Activated T-helper 17 cell treated with anti-CD3 and anti-CD28 coated beads, Interleukin-2, amount 50 U/mL, for 72 hours (primary cell): Measurements from ENCODE around the gene HK2. TPM values are rescaled to one million over a fixed set of nuclear protein-coding genes. Genes with fewer than 3 reads are reported as not detected.
A peak's percentile ranks its signal among the peaks of the same experiment; 100 is the strongest.

Experiments
- ATAC-seq: fragments of 150-1000 bp; cut with Tn5 transposase; replicated peaks from 2 replicates; pipeline ENCODE4 v1.10.0; 2021; ENCODE audit warnings: mild to moderate bottlenecking, moderate library complexity
- H3K27ac Mint-ChIP-seq: one replicate; pipeline ENCODE4 v1.8.0; 2022; ENCODE audit warnings: mixed read lengths
- H3K27me3 Mint-ChIP-seq: one replicate; pipeline ENCODE4 v1.8.0; 2022; ENCODE audit warnings: mixed read lengths
- H3K36me3 Mint-ChIP-seq: one replicate; pipeline ENCODE4 v1.8.0; 2022; ENCODE audit warnings: low read depth, mild to moderate bottlenecking, mixed read lengths
- H3K4me1 Mint-ChIP-seq: one replicate; pipeline ENCODE4 v1.8.0; 2022; ENCODE audit warnings: mixed read lengths
- H3K4me3 Mint-ChIP-seq: one replicate; pipeline ENCODE4 v1.8.0; 2022; ENCODE audit warnings: mild to moderate bottlenecking, mixed read lengths
- H3K9me3 Mint-ChIP-seq: one replicate; pipeline ENCODE4 v1.8.0; 2022; ENCODE audit warnings: mixed read lengths
- total RNA-seq, 2 donors: library from RNA; stranded (reverse); gene quantifications; one replicate each; pipeline ENCODE4 v1.2.3, GENCODE V29; 2022

Gene HK2
- total RNA-seq, 2 donors from 2014 or later = 71.6 to 73.8 TPM

GRCh38 chr2:74858281-74858680, 24.4 kb downstream of the HK2 start:
- Mint-ChIP-seq H3K27me3 (no peaks in the 10 kb centered on the region), H3K4me3 (no peak overlapping the region), H3K9me3 (no peaks in the 10 kb centered on the region), H3K36me3 (peaks cover 85% of the 10 kb centered on the region), H3K27ac (no peak overlapping the region), H3K4me1 (peaks cover 10% of the 10 kb centered on the region)
- no peak for ATAC-seq

GRCh38 chr2:74860079-74860478, 26.2 kb downstream of the HK2 start:
- H3K27ac Mint-ChIP-seq = no peak overlapping the region

GRCh38 chr2:74860521-74860920, 26.6 kb downstream of the HK2 start:
- H3K9me3 Mint-ChIP-seq = no peaks in the 10 kb centered on the region
- H3K27ac Mint-ChIP-seq = no peak overlapping the region
- peaks cover 8% of the 10 kb centered on the region for H3K4me1 Mint-ChIP-seq
- no peak for ATAC-seq
- peaks cover 68% of the 10 kb centered on the region for H3K36me3 Mint-ChIP-seq
- no peak overlapping the region for H3K4me3 Mint-ChIP-seq
- H3K27me3 Mint-ChIP-seq = no peaks in the 10 kb centered on the region

More at GRCh38 chr2:74860079-74860478, 26.2 kb downstream of the HK2 start:
- no peaks in the 10 kb centered on the region for H3K27me3 Mint-ChIP-seq
- peaks cover 72% of the 10 kb centered on the region for H3K36me3 Mint-ChIP-seq
- no peak for ATAC-seq
- no peaks in the 10 kb centered on the region for H3K9me3 Mint-ChIP-seq
- peaks cover 10% of the 10 kb centered on the region for H3K4me1 Mint-ChIP-seq
- H3K4me3 Mint-ChIP-seq = no peak overlapping the region

GRCh38 chr2:74861531-74861930, 27.6 kb downstream of the HK2 start:
- peaks cover 6% of the 10 kb centered on the region for H3K4me1 Mint-ChIP-seq
- H3K36me3 Mint-ChIP-seq = peaks cover 61% of the 10 kb centered on the region
- no peak overlapping the region for H3K4me3 Mint-ChIP-seq

GRCh38 chr2:74862020-74862964, 28.4 kb downstream of the HK2 start:
- Mint-ChIP-seq H3K36me3 (peaks cover 61% of the 10 kb centered on the region), H3K4me1 (peaks cover 6% of the 10 kb centered on the region), H3K27ac (no peak overlapping the region), H3K9me3 (no peaks in the 10 kb centered on the region), H3K4me3 (no peak overlapping the region), H3K27me3 (no peaks in the 10 kb centered on the region)
- ATAC-seq = no peak

More at GRCh38 chr2:74861531-74861930, 27.6 kb downstream of the HK2 start:
- Mint-ChIP-seq H3K27ac (no peak overlapping the region), H3K27me3 (no peaks in the 10 kb centered on the region), H3K9me3 (no peaks in the 10 kb centered on the region)
- no peak for ATAC-seq

GRCh38 chr2:74863802-74864248, 29.9 kb downstream of the HK2 start:
- Mint-ChIP-seq H3K9me3 (no peaks in the 10 kb centered on the region), H3K4me1 (peaks cover 6% of the 10 kb centered on the region), H3K36me3 (peaks cover 61% of the 10 kb centered on the region), H3K4me3 (no peak overlapping the region), H3K27ac (no peak overlapping the region), H3K27me3 (no peaks in the 10 kb centered on the region)
- ATAC-seq = no peak

GRCh38 chr2:74864728-74865722, 31.1 kb downstream of the HK2 start:
- no peak overlapping the region for H3K27ac Mint-ChIP-seq
- H3K4me3 Mint-ChIP-seq = no peak overlapping the region
- peaks cover 61% of the 10 kb centered on the region for H3K36me3 Mint-ChIP-seq
- H3K4me1 Mint-ChIP-seq = peaks cover 6% of the 10 kb centered on the region
- H3K27me3 Mint-ChIP-seq = no peaks in the 10 kb centered on the region
- no peaks in the 10 kb centered on the region for H3K9me3 Mint-ChIP-seq
- ATAC-seq = no peak

GRCh38 chr2:74865770-74866674, 32.1 kb downstream of the HK2 start:
- no peak overlapping the region for H3K4me3 Mint-ChIP-seq
- H3K9me3 Mint-ChIP-seq = no peaks in the 10 kb centered on the region
- peaks cover 63% of the 10 kb centered on the region for H3K36me3 Mint-ChIP-seq
- peaks cover 6% of the 10 kb centered on the region for H3K4me1 Mint-ChIP-seq
- no peak overlapping the region for H3K27ac Mint-ChIP-seq
- no peak for ATAC-seq
- H3K27me3 Mint-ChIP-seq = no peaks in the 10 kb centered on the region

- Mint-ChIP-seq H3K27me3 (no peaks in the 10 kb centered on the region), H3K36me3 (peaks cover 73% of the 10 kb centered on the region), H3K9me3 (no peaks in the 10 kb centered on the region), H3K27ac (peak overlapping the region; percentile 23), H3K4me1 (no peaks in the 10 kb centered on the region), H3K4me3 (no peak overlapping the region)
- ATAC-seq = no peak
Observed at GRCh38 chr2:74867841-74868658, 34.1 kb downstream of the HK2 start.

GRCh38 chr2:74869517-74869916, 35.6 kb downstream of the HK2 start:
- Mint-ChIP-seq H3K36me3 (peaks cover 88% of the 10 kb centered on the region), H3K4me1 (no peaks in the 10 kb centered on the region)
- ATAC-seq = no peak

GRCh38 chr2:74870951-74871350, 37.0 kb downstream of the HK2 start:
- Mint-ChIP-seq H3K27ac (peak overlapping the region; percentile 25), H3K36me3 (peaks cover 97% of the 10 kb centered on the region), H3K27me3 (no peaks in the 10 kb centered on the region), H3K9me3 (no peaks in the 10 kb centered on the region), H3K4me3 (no peak overlapping the region), H3K4me1 (no peaks in the 10 kb centered on the region)
- no peak for ATAC-seq

More at GRCh38 chr2:74869517-74869916, 35.6 kb downstream of the HK2 start:
- H3K9me3 Mint-ChIP-seq = no peaks in the 10 kb centered on the region
- H3K27me3 Mint-ChIP-seq = no peaks in the 10 kb centered on the region
- no peak overlapping the region for H3K27ac Mint-ChIP-seq
- no peak overlapping the region for H3K4me3 Mint-ChIP-seq

GRCh38 chr2:74871414-74871813, 37.5 kb downstream of the HK2 start:
- no peaks in the 10 kb centered on the region for H3K9me3 Mint-ChIP-seq
- H3K27ac Mint-ChIP-seq = no peak overlapping the region
- ATAC-seq = no peak
- H3K36me3 Mint-ChIP-seq = peaks cover 100% of the 10 kb centered on the region
- no peaks in the 10 kb centered on the region for H3K4me1 Mint-ChIP-seq
- H3K4me3 Mint-ChIP-seq = no peak overlapping the region
- no peaks in the 10 kb centered on the region for H3K27me3 Mint-ChIP-seq

GRCh38 chr2:74872389-74872836, 38.5 kb downstream of the HK2 start:
- no peaks in the 10 kb centered on the region for H3K27me3 Mint-ChIP-seq
- H3K27ac Mint-ChIP-seq = no peak overlapping the region
- peaks cover 100% of the 10 kb centered on the region for H3K36me3 Mint-ChIP-seq
- no peaks in the 10 kb centered on the region for H3K9me3 Mint-ChIP-seq
- no peak overlapping the region for H3K4me3 Mint-ChIP-seq
- no peak for ATAC-seq
- H3K4me1 Mint-ChIP-seq = no peaks in the 10 kb centered on the region
